HL-60 (cell line): Measurements from ENCODE around the gene PLCB1.

Experiments
- DNase-seq, 2 experiments: peaks; one replicate each; pipeline ENCODE4 v3.0.0-alpha.2; 2010 to 2020; ENCODE audit warnings: low read depth in 1 of 2, low spot score in 1 of 2
- H3K27ac ChIP-seq: fragments of 250-450 bp; sonication (Bioruptor Pico); replicated peaks from 2 replicates; pipeline ENCODE4 v1.5.1; 2020; ENCODE audit warnings: mild to moderate bottlenecking, moderate library complexity
- H3K27me3 ChIP-seq: fragments of 250-450 bp; sonication (Bioruptor Pico); 2 replicates; pipeline ENCODE4 v1.5.1; 2021; ENCODE audit warnings: mild to moderate bottlenecking, moderate library complexity; ENCODE audit not compliant: insufficient read depth, poor library complexity, severe bottlenecking
- H3K4me3 ChIP-seq: replicated peaks from 2 replicates; pipeline ENCODE4 v1.5.1; 2011; ENCODE audit warnings: mild to moderate bottlenecking, control low read depth, low read length; ENCODE audit not compliant: insufficient read depth
- CTCF ChIP-seq: IDR thresholded peaks from one replicate; pipeline ENCODE4 v1.5.1; 2011; ENCODE audit warnings: low read length, control low read depth, inconsistent platforms; ENCODE audit not compliant: insufficient read depth
- GABPA ChIP-seq: IDR thresholded peaks from 2 replicates; pipeline ENCODE4 v1.6.1; 2012; ENCODE audit warnings: low read depth
- POLR2AphosphoS5 ChIP-seq: IDR thresholded peaks from 2 replicates; pipeline ENCODE4 v1.6.1; 2012; ENCODE audit warnings: low read depth
- SPI1 ChIP-seq: IDR thresholded peaks from 2 replicates; pipeline ENCODE4 v1.6.1; 2012; ENCODE audit warnings: low read depth, mild to moderate bottlenecking, borderline replicate concordance
- TF ChIP-seq, protein P1 (sequence below): IDR thresholded peaks from 2 replicates; pipeline ENCODE4 v1.6.1; 2012; ENCODE audit warnings: low read depth; ENCODE audit not compliant: insufficient replicate concordance

Gene PLCB1

DNA sequence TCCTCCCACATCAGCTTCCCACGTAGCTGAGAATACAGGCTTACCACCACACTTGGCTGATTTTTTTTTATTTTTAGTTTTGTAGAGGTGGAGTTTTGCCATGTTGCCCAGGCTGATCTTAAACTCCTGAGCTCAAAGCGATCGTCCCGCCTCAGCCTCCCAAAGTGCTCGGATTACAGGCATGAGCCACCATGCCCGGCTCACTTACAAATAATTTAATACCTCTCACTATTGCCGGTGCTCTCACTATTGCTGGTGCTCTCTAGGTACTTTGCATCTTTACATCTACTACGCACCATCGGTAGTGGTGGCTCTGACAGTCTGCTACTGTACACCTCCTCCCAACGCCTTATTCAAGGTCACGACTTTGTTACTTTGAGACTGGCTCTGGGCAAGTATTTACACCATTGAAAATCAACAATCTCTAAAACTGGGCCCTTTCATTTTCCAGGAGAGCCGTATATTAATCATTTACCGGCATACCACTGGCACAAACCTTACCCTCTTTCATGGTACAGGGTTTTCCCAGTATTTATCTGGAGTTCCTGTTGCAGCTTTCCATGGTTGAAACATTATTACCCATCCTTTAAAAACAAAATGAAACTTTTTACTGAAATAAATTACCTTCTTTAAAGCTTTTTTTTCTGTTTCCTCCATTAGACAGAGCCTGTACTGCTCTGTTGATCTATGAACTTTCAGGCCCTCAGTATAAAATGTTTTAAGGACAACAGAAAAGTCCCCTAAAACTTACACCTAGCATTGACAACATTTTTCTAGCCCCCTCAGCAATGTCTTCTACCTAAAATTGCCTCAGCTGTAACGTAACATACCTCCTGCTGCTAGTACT, 677.3 kb downstream of the PLCB1 start:
- TF ChIP-seq, protein P1, sequence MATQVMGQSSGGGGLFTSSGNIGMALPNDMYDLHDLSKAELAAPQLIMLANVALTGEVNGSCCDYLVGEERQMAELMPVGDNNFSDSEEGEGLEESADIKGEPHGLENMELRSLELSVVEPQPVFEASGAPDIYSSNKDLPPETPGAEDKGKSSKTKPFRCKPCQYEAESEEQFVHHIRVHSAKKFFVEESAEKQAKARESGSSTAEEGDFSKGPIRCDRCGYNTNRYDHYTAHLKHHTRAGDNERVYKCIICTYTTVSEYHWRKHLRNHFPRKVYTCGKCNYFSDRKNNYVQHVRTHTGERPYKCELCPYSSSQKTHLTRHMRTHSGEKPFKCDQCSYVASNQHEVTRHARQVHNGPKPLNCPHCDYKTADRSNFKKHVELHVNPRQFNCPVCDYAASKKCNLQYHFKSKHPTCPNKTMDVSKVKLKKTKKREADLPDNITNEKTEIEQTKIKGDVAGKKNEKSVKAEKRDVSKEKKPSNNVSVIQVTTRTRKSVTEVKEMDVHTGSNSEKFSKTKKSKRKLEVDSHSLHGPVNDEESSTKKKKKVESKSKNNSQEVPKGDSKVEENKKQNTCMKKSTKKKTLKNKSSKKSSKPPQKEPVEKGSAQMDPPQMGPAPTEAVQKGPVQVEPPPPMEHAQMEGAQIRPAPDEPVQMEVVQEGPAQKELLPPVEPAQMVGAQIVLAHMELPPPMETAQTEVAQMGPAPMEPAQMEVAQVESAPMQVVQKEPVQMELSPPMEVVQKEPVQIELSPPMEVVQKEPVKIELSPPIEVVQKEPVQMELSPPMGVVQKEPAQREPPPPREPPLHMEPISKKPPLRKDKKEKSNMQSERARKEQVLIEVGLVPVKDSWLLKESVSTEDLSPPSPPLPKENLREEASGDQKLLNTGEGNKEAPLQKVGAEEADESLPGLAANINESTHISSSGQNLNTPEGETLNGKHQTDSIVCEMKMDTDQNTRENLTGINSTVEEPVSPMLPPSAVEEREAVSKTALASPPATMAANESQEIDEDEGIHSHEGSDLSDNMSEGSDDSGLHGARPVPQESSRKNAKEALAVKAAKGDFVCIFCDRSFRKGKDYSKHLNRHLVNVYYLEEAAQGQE = no peak
- TF ChIP-seq GABPA (no peak), POLR2AphosphoS5 (no peak), SPI1 (no peak), CTCF (no peak)
- no peak for DNase-seq
- H3K4me3 ChIP-seq = no peak overlapping the region
- H3K27me3 ChIP-seq = no peaks in the 10 kb centered on the region
- no peak overlapping the region for H3K27ac ChIP-seq

- no peak for DNase-seq
- TF ChIP-seq GABPA (no peak), CTCF (no peak), SPI1 (no peak), POLR2AphosphoS5 (no peak)
- TF ChIP-seq, protein P1 = no peak
- no peaks in the 10 kb centered on the region for H3K27me3 ChIP-seq
- no peak overlapping the region for H3K27ac ChIP-seq
- H3K4me3 ChIP-seq = no peak overlapping the region
Measured at GRCh38 chr20:8811801-8812594, 679.9 kb downstream of the PLCB1 start.

- TF ChIP-seq CTCF (no peak), POLR2AphosphoS5 (no peak)
- TF ChIP-seq, protein P1 = no peak
- Histone ChIP-seq H3K27ac (no peak overlapping the region), H3K27me3 (no peaks in the 10 kb centered on the region), H3K4me3 (no peak overlapping the region)
- no peak for DNase-seq
Measured at GRCh38 chr20:8812817-8813216, 680.8 kb downstream of the PLCB1 start.
